ENCODE measurements around the gene COL23A1.
"Not testable (repeated sequence)": the region's sequence is repeated elsewhere in the genome, so short reads cannot be mapped to it uniquely, and the experiment has no call there.

The COL23A1 gene

GRCh38 chr5:178380541-178381074 lies 209.6 kb downstream of the COL23A1 start:
- DNase-seq (ENCODE audit: low read depth in 2 of 2): no peak

GRCh38 chr5:178380086-178380485 lies 210.1 kb downstream of the COL23A1 start:
- DNase-seq (ENCODE audit: low read depth in 2 of 2): no peak

GRCh38 chr5:178378527-178379484 lies 211.4 kb downstream of the COL23A1 start:
- DNase-seq (ENCODE audit: low read depth in 2 of 2): no peak

GRCh38 chr5:178377583-178378270 lies 212.5 kb downstream of the COL23A1 start:
- no peak for DNase-seq (ENCODE audit: low read depth in 2 of 2)

- no peak for DNase-seq (ENCODE audit: low read depth in 2 of 2)
These were observed 213.1 kb downstream of the COL23A1 start for GRCh38 chr5:178376921-178377582.

DNA sequence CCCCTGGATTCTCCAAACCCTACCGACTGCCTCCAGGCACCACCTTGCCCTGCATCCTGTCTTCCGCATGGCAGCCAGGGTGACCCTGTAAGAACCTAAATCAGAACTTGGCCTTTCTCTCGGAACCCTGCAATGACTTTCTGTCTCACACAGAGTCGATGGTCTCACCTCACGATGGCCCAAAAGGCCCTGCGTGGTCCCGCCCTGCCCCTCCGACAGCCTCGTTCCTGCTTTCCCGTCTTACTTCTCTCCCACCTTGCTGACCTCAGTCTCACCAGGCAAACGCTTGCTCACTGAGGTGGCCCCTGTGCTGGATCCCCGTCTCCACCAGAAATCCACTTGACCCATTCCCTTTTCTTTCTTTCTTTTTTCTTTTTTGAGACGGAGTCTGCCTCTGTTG lies 214.8 kb downstream of the COL23A1 start:
- DNase-seq (ENCODE audit: low read depth in 2 of 2): no peak

DNA sequence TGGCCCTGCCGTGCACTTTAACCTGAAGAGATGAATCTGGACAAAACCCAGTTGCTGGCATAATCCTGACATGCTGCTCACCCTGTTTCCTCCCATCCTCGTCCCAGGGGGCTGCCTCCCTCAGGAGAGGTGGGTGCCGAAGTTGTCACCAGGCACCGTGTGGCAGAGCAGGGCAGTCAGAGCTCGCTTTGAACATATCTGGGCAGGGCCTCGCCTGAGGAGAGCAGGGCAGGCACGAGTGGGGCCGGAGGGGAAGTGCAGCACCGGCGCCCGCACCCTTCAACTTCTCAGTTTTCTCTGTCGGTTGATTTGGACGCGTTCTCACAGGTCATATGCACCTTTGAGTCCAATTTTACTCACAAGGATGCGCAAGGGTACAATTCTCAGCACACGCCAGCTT lies 216.5 kb downstream of the COL23A1 start:
- DNase-seq (ENCODE audit: low read depth in 2 of 2): no peak

GRCh38 chr5:178372142-178372571 lies 218.0 kb downstream of the COL23A1 start:
- no peak for DNase-seq (ENCODE audit: low read depth in 2 of 2)

DNA sequence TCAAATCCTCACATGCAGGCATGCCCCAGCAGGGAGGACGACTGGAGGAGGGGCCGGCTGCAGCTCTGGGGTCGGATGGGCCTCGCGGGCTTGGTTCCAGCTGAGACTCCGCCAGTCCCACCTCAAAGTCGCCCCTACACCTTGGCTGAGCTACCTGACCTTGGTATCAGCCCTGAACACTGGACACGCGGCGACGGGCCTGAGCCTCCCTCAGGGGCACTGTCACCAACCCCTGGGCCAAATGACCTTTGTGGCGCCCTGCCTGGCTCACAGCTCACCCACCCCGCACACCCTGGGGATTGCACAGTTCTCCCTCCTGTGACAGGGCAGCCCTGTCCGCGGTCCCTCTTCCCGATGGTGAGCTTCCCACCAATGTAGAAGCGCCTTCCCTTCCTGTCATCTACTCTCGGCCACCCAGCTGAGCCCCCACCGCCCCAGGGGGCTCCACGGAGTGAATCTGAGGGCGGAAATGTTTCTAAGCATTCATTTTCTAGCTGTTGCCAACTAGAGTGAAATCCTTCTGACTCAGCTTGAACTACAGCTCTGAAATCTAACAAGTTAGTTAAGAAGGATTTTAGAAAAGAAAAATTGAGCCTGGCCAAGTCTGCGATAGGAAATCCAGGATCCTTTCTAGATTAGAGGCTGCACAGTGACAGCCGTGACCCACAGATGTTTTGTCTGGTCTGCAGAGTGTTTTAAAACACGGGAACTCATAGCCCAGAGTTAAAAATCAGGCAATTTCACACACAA lies 218.7 kb downstream of the COL23A1 start:
- DNase-seq (ENCODE audit: low read depth in 2 of 2): no peak

DNA sequence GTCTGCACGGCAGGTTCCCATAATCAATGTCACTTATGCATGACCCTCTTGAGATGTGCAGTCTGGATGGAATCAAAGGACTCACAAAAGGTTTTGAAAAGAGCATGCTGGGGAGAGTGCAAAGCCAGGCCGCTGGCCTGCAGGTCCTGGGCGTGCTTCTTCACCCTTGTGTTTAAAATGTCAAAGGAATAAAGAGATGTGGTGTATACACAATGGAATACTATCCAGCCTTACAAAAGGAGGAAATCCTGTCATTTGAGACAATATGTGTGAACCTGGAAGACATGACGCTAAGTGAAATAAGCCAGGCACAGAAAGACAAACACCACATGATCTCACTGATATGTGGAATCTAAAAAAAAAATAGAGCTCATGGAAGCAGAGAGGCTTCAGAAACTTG lies 220.1 kb downstream of the COL23A1 start:
- DNase-seq (ENCODE audit: low read depth in 2 of 2): no peak

GRCh38 chr5:178369469-178369868 lies 220.7 kb downstream of the COL23A1 start:
- DNase-seq (ENCODE audit: low read depth in 2 of 2): not testable (repeated sequence)

- DNase-seq (ENCODE audit: low read depth in 2 of 2): no peak
These were observed 221.4 kb downstream of the COL23A1 start for GRCh38 chr5:178368716-178369300.

GRCh38 chr5:178368274-178368673 lies 221.9 kb downstream of the COL23A1 start:
- DNase-seq (ENCODE audit: low read depth in 2 of 2): no peak

- DNase-seq (ENCODE audit: low read depth in 2 of 2): no peak
These were observed 222.5 kb downstream of the COL23A1 start for GRCh38 chr5:178367736-178368120.

GRCh38 chr5:178366998-178367735 lies 223.0 kb downstream of the COL23A1 start:
- no peak for DNase-seq (ENCODE audit: low read depth in 2 of 2)

- DNase-seq (ENCODE audit: low read depth in 2 of 2): no peak
These were observed 224.4 kb downstream of the COL23A1 start for GRCh38 chr5:178365501-178366440.

GRCh38 chr5:178364326-178364675 lies 225.9 kb downstream of the COL23A1 start:
- no peak for DNase-seq (ENCODE audit: low read depth in 2 of 2)

DNA sequence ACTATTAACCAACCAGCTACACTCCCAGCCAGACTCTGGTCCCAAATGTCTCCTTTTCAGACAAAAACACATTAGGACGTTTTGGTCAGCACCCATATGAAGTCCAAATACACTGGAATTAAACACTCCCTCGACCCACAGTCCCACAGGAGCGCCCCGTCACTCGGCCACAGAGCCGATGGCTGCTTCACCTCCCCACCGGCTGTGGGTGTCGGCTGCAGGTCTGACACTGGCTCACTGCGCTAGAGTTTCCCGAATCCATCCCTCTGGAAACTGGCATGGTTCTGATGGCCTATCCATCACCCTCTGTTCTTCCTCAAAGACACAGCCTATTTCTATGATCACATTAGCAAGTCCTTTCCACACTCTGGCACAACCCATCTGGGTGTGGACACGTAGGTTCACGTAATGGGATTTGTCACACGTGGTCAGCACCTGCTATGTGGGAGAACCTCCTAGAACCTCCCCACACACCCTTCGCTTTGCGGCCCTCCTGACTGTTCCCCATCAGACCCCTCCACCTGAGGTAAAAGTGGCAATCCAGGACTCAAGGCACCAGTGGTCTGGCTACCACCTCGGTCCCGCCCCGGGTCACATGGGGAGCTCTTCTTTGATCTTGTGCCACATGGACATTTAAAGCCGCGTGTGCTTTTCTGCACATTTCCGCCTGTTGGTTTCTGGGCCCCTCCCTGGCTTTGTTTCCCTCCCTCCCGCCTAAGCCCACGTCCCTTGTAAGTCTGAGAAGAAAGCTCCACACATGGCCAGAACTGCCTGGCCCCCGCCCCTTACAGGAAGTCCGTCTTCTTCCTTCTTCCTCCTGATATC lies 226.5 kb downstream of the COL23A1 start:
- no peak for DNase-seq (ENCODE audit: low read depth in 2 of 2)

Data from stimulated activated CD4-positive, alpha-beta T cell treated with anti-CD3 and anti-CD28 coated beads, Interleukin-4, amount 100 ng/mL, for 48 hours (primary cell).